GM13977 (cell line): ENCODE data around the gene ZNF532.
A peak's percentile ranks its signal among the peaks of the same experiment; 100 is the strongest.

Experiments used
- DNase-seq: peaks from one replicate; pipeline ENCODE4 v3.0.0; 2012; ENCODE audit warnings: low spot score
- CTCF ChIP-seq: IDR thresholded peaks from 2 replicates; pipeline ENCODE4 v1.5.1; 2012; ENCODE audit warnings: mild to moderate bottlenecking, control low read depth; ENCODE audit not compliant: insufficient read depth; ENCODE audit errors: extremely low read depth, missing control alignments
- in situ Hi-C: fragments of 300-500 bp; cut with MboI; formaldehyde crosslinking; loops from one replicate; pipeline ENCODE4 v1.12.0; 2022; ENCODE audit warnings: low sequenced_read_pairs, low pct_unique_long_range_greater_than_20kb, mixed read lengths, inconsistent platforms; ENCODE audit not compliant: unreplicated experiment

ZNF532 gene

GRCh38 chr18:58882044-58882443 is 17.4 kb downstream of the ZNF532 start:
- in situ Hi-C loops: no loop called here
- no peak for TF ChIP-seq CTCF
- DNase-seq: no peak

- no peak for DNase-seq
- in situ Hi-C loops: no loop called here
- no peak for TF ChIP-seq CTCF
Measured at GRCh38 chr18:58882686-58883085, 18.0 kb downstream of the ZNF532 start.

- no peak for DNase-seq
- no peak for TF ChIP-seq CTCF
- in situ Hi-C loops: no loop called here
Measured at GRCh38 chr18:58884680-58885079, 20.0 kb downstream of the ZNF532 start.

- TF ChIP-seq CTCF: no peak
- in situ Hi-C loops: no loop called here
- no peak for DNase-seq
Measured at GRCh38 chr18:58886431-58886830, 21.8 kb downstream of the ZNF532 start.

- DNase-seq: no peak
- TF ChIP-seq CTCF: no peak
- in situ Hi-C loops: no loop called here
Measured at GRCh38 chr18:58886864-58887612, 22.4 kb downstream of the ZNF532 start.

GRCh38 chr18:58887613-58887963 is 22.9 kb downstream of the ZNF532 start:
- TF ChIP-seq CTCF: no peak
- peak; percentile 33 for DNase-seq
- in situ Hi-C loops: no loop called here
